Activated CD4-positive, alpha-beta memory T cell treated with anti-CD3 and anti-CD28 coated beads for 36 hours (primary cell): ENCODE results near the gene C19orf73. TPM values are rescaled to one million over a fixed set of nuclear protein-coding genes. Genes with fewer than 3 reads are reported as not detected.

ENCODE experiments used
- CTCF ChIA-PET: fragments of 350-600 bp; sonication (Branson Sonifier 250); formaldehyde crosslinking; loops from one replicate; lab custom pipeline; 2021; ENCODE audit warnings: antibody characterized with exemption, inconsistent platforms; lab: Charles Lee
- POLR2A ChIA-PET: fragments of 350-600 bp; sonication (Branson Sonifier 250); formaldehyde crosslinking; loops from one replicate; lab custom pipeline; 2021; ENCODE audit warnings: antibody characterized with exemption; lab: Charles Lee
- DNase-seq: peaks from one replicate; pipeline ENCODE4 v3.0.0-alpha.2; 2020
- H3K27ac Mint-ChIP-seq: one replicate; pipeline ENCODE4 v1.8.0; 2021; ENCODE audit warnings: mixed read lengths
- H3K27me3 Mint-ChIP-seq: one replicate; pipeline ENCODE4 v1.8.0; 2021; ENCODE audit warnings: mixed read lengths
- H3K36me3 Mint-ChIP-seq: one replicate; pipeline ENCODE4 v1.8.0; 2021; ENCODE audit warnings: mixed read lengths
- H3K4me1 Mint-ChIP-seq: one replicate; pipeline ENCODE4 v1.8.0; 2021; ENCODE audit warnings: low read depth, mixed read lengths
- H3K4me3 Mint-ChIP-seq: one replicate; pipeline ENCODE4 v1.8.0; 2021; ENCODE audit warnings: mild to moderate bottlenecking, mixed read lengths
- H3K9me3 Mint-ChIP-seq: one replicate; pipeline ENCODE4 v1.8.0; 2021; ENCODE audit warnings: mixed read lengths
- intact Hi-C: fragments of 100-400 bp; cut with micrococcal nuclease; formaldehyde crosslinking; loops from one replicate; pipeline ENCODE4 v1.15.1; 2023
- total RNA-seq, 2 experiments: library from RNA; stranded (reverse); gene quantifications; one replicate each; pipeline ENCODE4 v1.2.3, GENCODE V29; 2021

Gene C19orf73
- 1 to 10 TPM; 1.4 TPM for total RNA-seq

GRCh38 chr19:49118565-49119410 lies at the start of gene C19orf73:
TSS of gene C19orf73 (minus strand) at chr19:49119143. CDS start at chr19:49119022, 121 bp downstream.
- intact Hi-C loops: loop anchor here (1.0 to 2.0 kb wide), 3 partner anchors 10 to 33 kb away; partner anchors contain the start of gene SNRNP70
- H3K4me1 Mint-ChIP-seq: peaks cover 28% of the 10 kb centered on the region
- H3K27me3 Mint-ChIP-seq: peaks cover 7% of the 10 kb centered on the region
- peak within 1 kb of the TSS; percentile 84 for H3K27ac Mint-ChIP-seq
- peak within 1 kb of the TSS; percentile 81 for H3K4me3 Mint-ChIP-seq
- no peaks in the 10 kb centered on the region for H3K9me3 Mint-ChIP-seq
- ChIA-PET POLR2A (no interaction called here), CTCF (interaction anchor here (1.0 to 5.6 kb wide), 7 partner anchors 9 to 125 kb away, joined by 3 to 48 read pairs (median 5); partner anchors contain the start of genes GYS1 and RUVBL2)
- H3K36me3 Mint-ChIP-seq: no peaks in the 10 kb centered on the region
- peak; percentile 96 for DNase-seq

- Mint-ChIP-seq H3K27ac (no peak overlapping the region), H3K9me3 (no peaks in the 10 kb centered on the region), H3K4me1 (no peaks in the 10 kb centered on the region), H3K4me3 (no peak overlapping the region), H3K36me3 (no peaks in the 10 kb centered on the region), H3K27me3 (peaks cover 6% of the 10 kb centered on the region)
- POLR2A ChIA-PET: no interaction called here
- intact Hi-C loops: no loop called here
- CTCF ChIA-PET: no interaction called here
- no peak for DNase-seq
Observed at GRCh38 chr19:49168421-49168820, 49.5 kb upstream of the C19orf73 start.

GRCh38 chr19:49167857-49168409 lies 49.0 kb upstream of the C19orf73 start:
- no peaks in the 10 kb centered on the region for H3K9me3 Mint-ChIP-seq
- CTCF ChIA-PET: no interaction called here
- no peak overlapping the region for H3K27ac Mint-ChIP-seq
- H3K27me3 Mint-ChIP-seq: peaks cover 6% of the 10 kb centered on the region
- H3K4me3 Mint-ChIP-seq: no peak overlapping the region
- H3K4me1 Mint-ChIP-seq: no peaks in the 10 kb centered on the region
- no peak for DNase-seq
- POLR2A ChIA-PET: no interaction called here
- intact Hi-C loops: no loop called here
- H3K36me3 Mint-ChIP-seq: no peaks in the 10 kb centered on the region

GRCh38 chr19:49165865-49166301 lies 46.9 kb upstream of the C19orf73 start:
- CTCF ChIA-PET: no interaction called here
- intact Hi-C loops: no loop called here

GRCh38 chr19:49165111-49165750 lies 46.3 kb upstream of the C19orf73 start:
- H3K27me3 Mint-ChIP-seq: peaks cover 10% of the 10 kb centered on the region
- H3K4me3 Mint-ChIP-seq: no peak overlapping the region
- CTCF ChIA-PET: no interaction called here
- no peaks in the 10 kb centered on the region for H3K36me3 Mint-ChIP-seq
- intact Hi-C loops: no loop called here
- H3K4me1 Mint-ChIP-seq: no peaks in the 10 kb centered on the region
- H3K27ac Mint-ChIP-seq: no peak overlapping the region
- no peaks in the 10 kb centered on the region for H3K9me3 Mint-ChIP-seq
- POLR2A ChIA-PET: no interaction called here
- no peak for DNase-seq

More at GRCh38 chr19:49165865-49166301, 46.9 kb upstream of the C19orf73 start:
- H3K27ac Mint-ChIP-seq: no peak overlapping the region
- no peaks in the 10 kb centered on the region for H3K9me3 Mint-ChIP-seq
- H3K36me3 Mint-ChIP-seq: no peaks in the 10 kb centered on the region
- no peaks in the 10 kb centered on the region for H3K4me1 Mint-ChIP-seq
- peaks cover 8% of the 10 kb centered on the region for H3K27me3 Mint-ChIP-seq
- no peak overlapping the region for H3K4me3 Mint-ChIP-seq
- POLR2A ChIA-PET: no interaction called here
- no peak for DNase-seq

GRCh38 chr19:49161987-49162386 lies 43.0 kb upstream of the C19orf73 start:
- peaks cover 26% of the 10 kb centered on the region for H3K27me3 Mint-ChIP-seq
- no peak for DNase-seq
- ChIA-PET POLR2A (no interaction called here), CTCF (interaction anchor here (1.4 kb wide), 2 partner anchors 37 to 63 kb away, joined by 3 read pairs; no protein-coding TSS in a partner anchor)
- intact Hi-C loops: no loop called here
- no peaks in the 10 kb centered on the region for H3K36me3 Mint-ChIP-seq
- no peak overlapping the region for H3K27ac Mint-ChIP-seq
- no peak overlapping the region for H3K4me3 Mint-ChIP-seq
- H3K4me1 Mint-ChIP-seq: peaks cover 6% of the 10 kb centered on the region
- H3K9me3 Mint-ChIP-seq: no peaks in the 10 kb centered on the region

GRCh38 chr19:49160450-49161189 lies 41.7 kb upstream of the C19orf73 start:
- DNase-seq: no peak
- Mint-ChIP-seq H3K4me1 (peaks cover 6% of the 10 kb centered on the region), H3K9me3 (no peaks in the 10 kb centered on the region), H3K27ac (no peak overlapping the region), H3K36me3 (no peaks in the 10 kb centered on the region), H3K4me3 (no peak overlapping the region), H3K27me3 (peaks cover 31% of the 10 kb centered on the region)
- ChIA-PET POLR2A (no interaction called here), CTCF (interaction anchor here (0.8 to 1.2 kb wide), 4 partner anchors 14 to 143 kb away, joined by 3 read pairs; partner anchors contain the start of gene LHB)
- intact Hi-C loops: no loop called here

GRCh38 chr19:49157445-49158224 lies 38.7 kb upstream of the C19orf73 start, which contains the start of gene TRPM4:
TSS of gene TRPM4 (plus strand) at chr19:49157792. CDS start at chr19:49157867, 75 bp downstream.
- Mint-ChIP-seq H3K36me3 (no peaks in the 10 kb centered on the region), H3K4me3 (peak within 1 kb of the TSS; percentile 27), H3K9me3 (no peaks in the 10 kb centered on the region), H3K27me3 (peaks cover 53% of the 10 kb centered on the region), H3K4me1 (peaks cover 6% of the 10 kb centered on the region), H3K27ac (no peak within 1 kb of the TSS)
- CTCF ChIA-PET: no interaction called here
- peak; percentile 69 for DNase-seq
- intact Hi-C loops: no loop called here
- POLR2A ChIA-PET: no interaction called here

GRCh38 chr19:49155820-49156346 lies 36.9 kb upstream of the C19orf73 start:
- intact Hi-C loops: no loop called here
- Mint-ChIP-seq H3K27me3 (peaks cover 65% of the 10 kb centered on the region), H3K27ac (no peak overlapping the region), H3K4me3 (no peak overlapping the region), H3K36me3 (no peaks in the 10 kb centered on the region), H3K4me1 (peaks cover 11% of the 10 kb centered on the region), H3K9me3 (no peaks in the 10 kb centered on the region)
- CTCF ChIA-PET: interaction anchor here (1.0 kb wide), 1 partner anchor 9 kb away, joined by 3 read pairs; no protein-coding TSS in a partner anchor
- DNase-seq: no peak
- POLR2A ChIA-PET: no interaction called here

- Mint-ChIP-seq H3K4me3 (no peak within 1 kb of the TSS), H3K36me3 (no peaks in the 10 kb centered on the region), H3K27ac (no peak within 1 kb of the TSS), H3K4me1 (peaks cover 13% of the 10 kb centered on the region), H3K27me3 (peaks cover 62% of the 10 kb centered on the region), H3K9me3 (no peaks in the 10 kb centered on the region)
- POLR2A ChIA-PET: no interaction called here
- CTCF ChIA-PET: interaction anchor here (1.0 kb wide), 1 partner anchor 9 kb away, joined by 3 read pairs; no protein-coding TSS in a partner anchor
- intact Hi-C loops: no loop called here
- DNase-seq: no peak
Observed at GRCh38 chr19:49155005-49155819, 36.3 kb upstream of the C19orf73 start, which contains the start of gene HRC. TSS of gene HRC (minus strand) at chr19:49155396. CDS start at chr19:49155237, 159 bp downstream.
